WI38 (cell line): ENCODE measurements around the gene ZNF789.

ENCODE experiments used
- H3K4me3 ChIP-seq: 2 replicates; pipeline ENCODE4 v1.5.1; 2011; ENCODE audit warnings: low read depth, mild to moderate bottlenecking, control low read depth, low read length
- TF ChIP-seq, protein P1 (sequence below): IDR thresholded peaks from 2 replicates; pipeline ENCODE4 v1.5.1; 2012; ENCODE audit warnings: low read depth, mild to moderate bottlenecking, control low read depth, low read length

The ZNF789 gene

DNA sequence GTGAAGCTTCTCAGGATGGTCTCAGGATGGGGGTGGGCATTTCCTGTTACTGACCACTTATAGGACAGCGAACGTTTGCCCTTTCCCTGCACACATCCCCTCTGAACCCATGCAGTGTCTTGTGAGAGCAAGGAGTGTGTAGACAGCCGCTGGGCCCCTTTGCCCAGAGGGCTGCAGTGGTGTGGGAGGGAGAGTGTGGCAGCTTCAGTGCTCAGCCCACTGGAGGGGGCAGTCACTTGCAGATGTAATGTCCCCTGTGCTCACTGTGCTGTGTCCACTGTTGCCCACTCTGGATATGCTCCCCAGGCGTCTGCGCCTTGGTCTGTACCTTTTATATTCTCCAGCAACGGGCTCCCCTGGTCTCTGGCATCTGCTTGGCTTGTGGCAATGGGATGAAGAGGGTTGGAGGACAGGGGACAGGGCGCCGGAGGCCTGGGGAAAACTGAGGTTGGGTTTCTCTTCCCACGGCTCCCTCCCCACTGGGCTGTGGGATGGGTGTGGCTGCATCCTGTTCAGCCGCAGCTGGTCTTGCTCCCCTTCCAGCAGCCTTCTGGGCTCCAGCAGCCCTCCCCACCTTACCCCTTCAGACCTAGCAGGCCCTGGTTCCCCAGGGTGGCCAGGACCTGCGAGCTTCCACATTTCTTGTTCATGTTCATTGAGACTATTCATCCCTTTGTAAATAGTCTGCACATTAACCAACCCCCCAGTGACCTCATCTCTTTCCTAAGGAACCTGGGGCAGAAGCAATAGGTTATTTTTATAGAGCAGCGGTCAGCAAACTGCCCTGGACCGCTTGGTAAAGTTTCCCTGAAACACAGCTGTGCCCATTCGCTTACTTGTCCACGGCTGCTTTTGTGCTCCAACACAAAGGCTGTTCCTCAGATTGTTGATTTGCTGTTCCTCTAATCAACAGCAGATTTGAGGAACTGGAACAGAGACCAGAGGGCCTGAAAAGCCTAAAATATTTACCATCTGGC is 6.1 kb downstream of the ZNF789 start:
- no peak overlapping the region for H3K4me3 ChIP-seq
- TF ChIP-seq, protein P1, sequence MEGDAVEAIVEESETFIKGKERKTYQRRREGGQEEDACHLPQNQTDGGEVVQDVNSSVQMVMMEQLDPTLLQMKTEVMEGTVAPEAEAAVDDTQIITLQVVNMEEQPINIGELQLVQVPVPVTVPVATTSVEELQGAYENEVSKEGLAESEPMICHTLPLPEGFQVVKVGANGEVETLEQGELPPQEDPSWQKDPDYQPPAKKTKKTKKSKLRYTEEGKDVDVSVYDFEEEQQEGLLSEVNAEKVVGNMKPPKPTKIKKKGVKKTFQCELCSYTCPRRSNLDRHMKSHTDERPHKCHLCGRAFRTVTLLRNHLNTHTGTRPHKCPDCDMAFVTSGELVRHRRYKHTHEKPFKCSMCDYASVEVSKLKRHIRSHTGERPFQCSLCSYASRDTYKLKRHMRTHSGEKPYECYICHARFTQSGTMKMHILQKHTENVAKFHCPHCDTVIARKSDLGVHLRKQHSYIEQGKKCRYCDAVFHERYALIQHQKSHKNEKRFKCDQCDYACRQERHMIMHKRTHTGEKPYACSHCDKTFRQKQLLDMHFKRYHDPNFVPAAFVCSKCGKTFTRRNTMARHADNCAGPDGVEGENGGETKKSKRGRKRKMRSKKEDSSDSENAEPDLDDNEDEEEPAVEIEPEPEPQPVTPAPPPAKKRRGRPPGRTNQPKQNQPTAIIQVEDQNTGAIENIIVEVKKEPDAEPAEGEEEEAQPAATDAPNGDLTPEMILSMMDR = no peak

GRCh38 chr7:99485094-99485493 is 12.4 kb downstream of the ZNF789 start:
- no peak overlapping the region for H3K4me3 ChIP-seq
- TF ChIP-seq, protein P1 = no peak

DNA sequence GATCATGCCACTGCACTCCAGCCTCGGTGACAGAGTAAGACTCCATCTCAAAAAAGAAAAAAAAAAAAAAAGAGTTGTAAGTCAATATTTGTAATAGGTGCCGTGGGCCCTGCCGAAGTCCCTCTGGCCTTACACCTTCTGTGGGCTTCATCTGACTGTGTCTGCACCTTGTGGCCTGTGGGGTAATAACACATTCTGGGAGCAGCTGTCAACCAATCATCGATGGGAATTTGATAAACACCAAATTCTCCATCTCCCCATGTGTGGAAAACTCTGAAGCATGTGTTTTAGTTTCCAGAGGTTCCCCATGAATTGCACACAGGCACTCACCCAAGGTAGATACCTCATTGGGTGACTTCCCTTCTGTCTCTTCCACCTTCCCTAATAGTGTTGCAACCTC is 16.5 kb downstream of the ZNF789 start:
- no peak overlapping the region for H3K4me3 ChIP-seq
- TF ChIP-seq, protein P1 = no peak

DNA sequence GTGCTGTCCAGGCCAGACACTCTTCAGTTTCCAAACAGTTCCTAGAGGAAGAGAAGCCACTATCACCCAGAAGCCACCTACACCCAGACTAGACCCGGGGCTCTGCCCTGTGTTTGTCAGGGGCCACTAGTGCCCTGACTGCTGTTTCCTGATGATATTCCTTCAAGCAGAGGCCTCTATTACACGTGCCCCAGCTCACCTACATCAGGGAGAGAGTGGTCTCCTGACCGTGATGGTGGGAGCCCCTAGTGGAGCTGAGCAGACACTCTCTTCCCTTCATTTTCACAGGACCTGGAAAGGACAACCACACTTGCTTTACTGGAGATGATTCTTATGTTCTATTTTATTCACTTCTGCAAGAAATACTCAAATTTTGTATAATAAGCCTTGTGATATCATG is 18.2 kb downstream of the ZNF789 start:
- TF ChIP-seq, protein P1 = no peak
- H3K4me3 ChIP-seq = no peak overlapping the region

- TF ChIP-seq, protein P1 = no peak
- H3K4me3 ChIP-seq = no peak overlapping the region
Observed at GRCh38 chr7:99493823-99494222, 21.1 kb downstream of the ZNF789 start.

DNA sequence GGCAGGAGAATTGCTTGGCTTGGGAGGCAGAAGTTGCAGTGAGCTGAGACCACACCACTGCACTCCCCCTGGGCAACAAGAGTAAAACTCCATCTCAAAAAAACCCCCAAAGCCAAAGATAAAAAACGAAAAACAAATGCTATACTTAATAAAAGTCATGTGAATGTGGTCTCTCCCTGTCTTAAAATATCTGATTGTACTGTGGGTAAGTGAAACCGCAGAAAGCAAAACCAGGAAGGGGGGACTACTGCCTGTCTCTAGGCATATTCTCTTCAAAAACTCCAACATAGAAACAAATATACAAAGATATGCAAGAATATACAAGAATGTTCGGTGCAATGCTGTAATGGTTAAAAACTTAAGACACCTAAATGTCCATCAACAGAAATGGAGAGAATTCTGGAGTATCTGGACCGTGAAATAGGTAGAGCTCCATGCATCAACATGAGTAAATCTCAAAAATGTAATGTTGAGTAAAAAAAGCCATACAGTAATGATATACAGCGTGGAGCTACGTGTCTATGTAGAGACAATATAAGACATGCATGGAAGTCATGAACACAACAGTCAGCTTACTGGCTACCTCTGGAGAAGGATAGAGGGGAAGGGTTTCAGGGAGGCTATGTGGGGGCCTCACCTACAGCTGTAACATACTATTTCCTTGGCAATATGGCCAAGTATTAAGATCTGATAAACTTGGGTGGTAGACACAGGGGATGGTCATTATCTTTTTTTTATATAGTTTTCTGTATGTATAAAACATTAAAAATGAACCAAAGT is 25.3 kb downstream of the ZNF789 start:
- TF ChIP-seq, protein P1 = no peak
- peak overlapping the region; percentile 97 for H3K4me3 ChIP-seq

GRCh38 chr7:99498546-99498944 is 25.9 kb downstream of the ZNF789 start:
- TF ChIP-seq, protein P1 = no peak
- H3K4me3 ChIP-seq = peak overlapping the region; percentile 97
